ENCODE data around the gene IL12RB1. TPM values are rescaled to one million over a fixed set of nuclear protein-coding genes. Genes with fewer than 3 reads are reported as not detected.

Gene IL12RB1
- total and polyA plus RNA-seq, 10 of the 15 experiments (the other 5 are each of a cell fraction or from before 2014, with no cell fraction given), result 2.8 to 29.9 (median 17.6) TPM

DNA sequence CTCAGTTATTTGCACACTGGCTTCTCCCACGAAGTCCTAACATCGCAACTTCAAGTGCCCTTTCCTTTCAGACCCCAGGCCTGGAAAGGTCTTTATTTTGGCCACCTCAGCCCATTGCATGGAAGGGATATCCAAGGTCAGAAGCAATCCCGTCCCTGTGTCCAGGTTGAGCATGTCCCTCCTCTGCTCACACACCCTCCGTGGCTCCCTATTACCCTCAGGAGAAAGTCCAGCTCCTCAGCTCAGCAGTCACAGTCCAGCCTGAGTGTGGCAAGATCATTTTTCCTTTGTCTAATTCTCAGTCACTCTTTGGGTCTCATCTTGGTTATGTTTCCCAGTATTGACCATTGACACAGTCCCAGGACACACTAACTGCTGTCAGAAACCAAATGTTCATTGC lies 59.6 kb downstream of the IL12RB1 start (continued):
- TF ChIP-seq, protein P1, sequence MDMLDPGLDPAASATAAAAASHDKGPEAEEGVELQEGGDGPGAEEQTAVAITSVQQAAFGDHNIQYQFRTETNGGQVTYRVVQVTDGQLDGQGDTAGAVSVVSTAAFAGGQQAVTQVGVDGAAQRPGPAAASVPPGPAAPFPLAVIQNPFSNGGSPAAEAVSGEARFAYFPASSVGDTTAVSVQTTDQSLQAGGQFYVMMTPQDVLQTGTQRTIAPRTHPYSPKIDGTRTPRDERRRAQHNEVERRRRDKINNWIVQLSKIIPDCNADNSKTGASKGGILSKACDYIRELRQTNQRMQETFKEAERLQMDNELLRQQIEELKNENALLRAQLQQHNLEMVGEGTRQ (IDR thresholded peaks at IDR 0.05; ENCODE audit: borderline replicate concordance, low read depth, low read length), result no peak
- TF ChIP-seq POLR2A (IDR thresholded peaks at IDR 0.05; ENCODE audit: low read depth, low read length) (no peak), ZNF384 (IDR thresholded peaks at IDR 0.05; ENCODE audit: borderline replicate concordance, low read depth, low read length) (no peak), KAT2A (conservative IDR thresholded peaks at IDR 0.05; ENCODE audit: control insufficient read depth, low read depth, low read length) (no peak)

DNA sequence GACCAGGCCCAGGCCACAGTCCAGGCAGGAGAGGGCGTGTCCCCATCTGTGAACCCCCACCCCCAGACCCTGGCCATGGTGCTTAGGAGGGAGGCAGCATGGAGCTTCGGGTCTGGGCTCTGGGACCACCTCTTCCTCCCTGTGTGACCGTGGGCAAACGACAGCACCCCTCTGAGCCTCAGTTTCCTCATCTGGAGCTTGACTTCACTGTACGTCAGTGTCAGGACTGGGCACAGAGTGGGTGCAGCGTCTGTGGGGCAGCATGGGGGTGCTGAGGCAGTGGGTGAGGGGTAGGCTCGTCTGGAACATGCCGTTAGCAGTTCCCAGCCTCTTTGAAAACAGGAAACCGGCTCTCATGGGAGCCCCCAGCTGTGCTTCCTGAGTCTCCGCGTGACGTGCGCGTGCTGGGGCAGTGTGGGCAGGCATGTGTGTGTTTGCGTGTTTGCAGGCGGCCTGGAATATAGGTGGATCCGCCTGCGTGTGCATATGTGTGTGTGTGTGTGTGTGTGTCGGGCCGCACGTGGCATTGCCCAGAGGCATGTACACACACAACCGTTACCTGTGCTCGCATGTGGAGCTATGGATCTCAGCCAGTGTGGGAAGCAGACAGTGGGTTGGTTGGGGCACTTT lies 63.0 kb downstream of the IL12RB1 start:
- ChIA-PET POLR2A (interaction anchor here (0.7 to 1.4 kb wide), 4 partner anchors 11 to 1051 kb away, joined by 3 to 5 read pairs (median 4); partner anchors contain the start of gene IL12RB1), SMC1A (ENCODE audit: uncharacterized antibody, unreplicated experiment) (interaction anchor here (0.6 to 1.8 kb wide), 3 partner anchors 15 to 315 kb away, joined by 3 to 7 read pairs (median 4); partner anchors contain the start of gene ARRDC2), CTCF (interaction anchor here (0.5 to 3.0 kb wide), 12 partner anchors 13 to 346 kb away, joined by 3 to 13 read pairs (median 4); partner anchors contain the start of genes ARRDC2 and LSM4), RAD21 (ENCODE audit: unreplicated experiment) (interaction anchor here (0.6 to 1.8 kb wide), 4 partner anchors 13 to 191 kb away, joined by 3 to 12 read pairs (median 4); no protein-coding TSS in a partner anchor)
- no peak for FAIRE-seq
- H3K4me3 ChIP-seq, result peak overlapping the region; percentile 66
- ATAC-seq, result peak; percentile 14
- in situ Hi-C loops (cut with MboI) (no loop called here), intact Hi-C loops (cut with micrococcal nuclease; ENCODE audit: unreplicated experiment) (no loop called here)
- H3K36me3 ChIP-seq (ENCODE audit: control insufficient read depth in 2 of 2, insufficient read depth in 2 of 2, low read length in 1 of 2), result no peaks in the 10 kb centered on the region
- no peaks in the 10 kb centered on the region for H3K9me3 ChIP-seq (replicated peaks; ENCODE audit: control insufficient read depth, insufficient read depth, low read length)
- H3K4me2 ChIP-seq (ENCODE audit: control insufficient read depth, insufficient read depth), result peak overlapping the region; percentile 87
- WGBS (ENCODE audit: insufficient coverage, insufficient replicate concordance, low lambda C conversion rate, missing lambda C conversion rate), result 3% methylated on average over 23 of the region's 23 CpGs
- H3K4me1 ChIP-seq (ENCODE audit: control insufficient read depth, insufficient read depth, low read length), result peaks cover 17% of the 10 kb centered on the region
- no peaks in the 10 kb centered on the region for H4K20me1 ChIP-seq (ENCODE audit: control insufficient read depth, insufficient read depth)
- H3K27ac ChIP-seq (ENCODE audit: control insufficient read depth, insufficient read depth), result no peak overlapping the region
- no peak for DNase-seq (ENCODE audit: low read depth, low spot score)
- no TSS peak for BruUV-seq (replicated peaks)
- no peaks in the 10 kb centered on the region for H3K27me3 ChIP-seq (replicated peaks in 1 of 2; ENCODE audit: control insufficient read depth in 2 of 2, insufficient read depth in 2 of 2, low read length in 1 of 2)
- H3K9ac ChIP-seq (ENCODE audit: control insufficient read depth, insufficient read depth, low read length), result peak overlapping the region; percentile 39
- peak overlapping the region; percentile 34 for H2AFZ ChIP-seq (ENCODE audit: control insufficient read depth, low read depth, low read length)
- peaks cover 7% of the 10 kb centered on the region for H3K79me2 ChIP-seq (ENCODE audit: control insufficient read depth, insufficient read depth, low read length)
- TF ChIP-seq HDAC6 (IDR thresholded peaks at IDR 0.05; ENCODE audit: unreplicated experiment) (no peak), HCFC1 (IDR thresholded peaks at IDR 0.05; ENCODE audit: low read length) (no peak), SMAD1 (IDR thresholded peaks at IDR 0.05; ENCODE audit: low read depth, partially characterized antibody) (no peak), EGR1 (IDR thresholded peaks at IDR 0.05; ENCODE audit: borderline replicate concordance in 1 of 2, low read depth in 2 of 2, low read length in 2 of 2) (no peak), YBX1 (IDR thresholded peaks at IDR 0.05) (no peak), ASH2L (IDR thresholded peaks at IDR 0.05; ENCODE audit: borderline replicate concordance, low read depth) (no peak), EED (IDR thresholded peaks at IDR 0.05; ENCODE audit: low read depth) (0 out of 2 replicates have a peak, but pooled peaks have one; percentile 37), SMC3 (IDR thresholded peaks at IDR 0.05; ENCODE audit: borderline replicate concordance, low read length) (no peak), CBX5 (IDR thresholded peaks at IDR 0.05; ENCODE audit: low read depth) (no peak), PAX5 (IDR thresholded peaks at IDR 0.05; ENCODE audit: borderline replicate concordance, low read depth, low read length) (0 out of 2 replicates have a peak, but pooled peaks have one; percentile 8), SREBF1 (IDR thresholded peaks at IDR 0.05; ENCODE audit: low read length) (no peak), BMI1 (IDR thresholded peaks at IDR 0.05; ENCODE audit: borderline replicate concordance) (no peak), MYB (IDR thresholded peaks at IDR 0.05; ENCODE audit: borderline replicate concordance, low read depth, low read length) (peak; percentile 77; the same call in 1 of the 2 replicates), ESRRA (IDR thresholded peaks at IDR 0.05; ENCODE audit: low read length) (no peak)
- TF ChIP-seq, protein P2, sequence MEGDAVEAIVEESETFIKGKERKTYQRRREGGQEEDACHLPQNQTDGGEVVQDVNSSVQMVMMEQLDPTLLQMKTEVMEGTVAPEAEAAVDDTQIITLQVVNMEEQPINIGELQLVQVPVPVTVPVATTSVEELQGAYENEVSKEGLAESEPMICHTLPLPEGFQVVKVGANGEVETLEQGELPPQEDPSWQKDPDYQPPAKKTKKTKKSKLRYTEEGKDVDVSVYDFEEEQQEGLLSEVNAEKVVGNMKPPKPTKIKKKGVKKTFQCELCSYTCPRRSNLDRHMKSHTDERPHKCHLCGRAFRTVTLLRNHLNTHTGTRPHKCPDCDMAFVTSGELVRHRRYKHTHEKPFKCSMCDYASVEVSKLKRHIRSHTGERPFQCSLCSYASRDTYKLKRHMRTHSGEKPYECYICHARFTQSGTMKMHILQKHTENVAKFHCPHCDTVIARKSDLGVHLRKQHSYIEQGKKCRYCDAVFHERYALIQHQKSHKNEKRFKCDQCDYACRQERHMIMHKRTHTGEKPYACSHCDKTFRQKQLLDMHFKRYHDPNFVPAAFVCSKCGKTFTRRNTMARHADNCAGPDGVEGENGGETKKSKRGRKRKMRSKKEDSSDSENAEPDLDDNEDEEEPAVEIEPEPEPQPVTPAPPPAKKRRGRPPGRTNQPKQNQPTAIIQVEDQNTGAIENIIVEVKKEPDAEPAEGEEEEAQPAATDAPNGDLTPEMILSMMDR (IDR thresholded peaks at IDR 0.05 in 2 of 3, conservative IDR thresholded peaks at IDR 0.05 in 1 of 3; ENCODE audit: control insufficient read depth in 2 of 3, extremely low read depth in 1 of 3, insufficient read depth in 1 of 3, low read depth in 3 of 3, low read length in 3 of 3), result no peak
- TF ChIP-seq, protein P3, sequence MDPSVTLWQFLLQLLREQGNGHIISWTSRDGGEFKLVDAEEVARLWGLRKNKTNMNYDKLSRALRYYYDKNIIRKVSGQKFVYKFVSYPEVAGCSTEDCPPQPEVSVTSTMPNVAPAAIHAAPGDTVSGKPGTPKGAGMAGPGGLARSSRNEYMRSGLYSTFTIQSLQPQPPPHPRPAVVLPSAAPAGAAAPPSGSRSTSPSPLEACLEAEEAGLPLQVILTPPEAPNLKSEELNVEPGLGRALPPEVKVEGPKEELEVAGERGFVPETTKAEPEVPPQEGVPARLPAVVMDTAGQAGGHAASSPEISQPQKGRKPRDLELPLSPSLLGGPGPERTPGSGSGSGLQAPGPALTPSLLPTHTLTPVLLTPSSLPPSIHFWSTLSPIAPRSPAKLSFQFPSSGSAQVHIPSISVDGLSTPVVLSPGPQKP (IDR thresholded peaks at IDR 0.05; ENCODE audit: low read depth, low read length), result no peak

Data from GM12878 (cell line).